Epithelial cell of esophagus (primary cell): Measurements from ENCODE around the gene FBXL17.

ENCODE experiments used
- DNase-seq: peaks from one replicate; pipeline ENCODE4 v3.0.0; 2010; ENCODE audit warnings: low read depth
- H3K4me3 ChIP-seq: 2 replicates; pipeline ENCODE4 v1.5.1; 2011; ENCODE audit warnings: mild to moderate bottlenecking, low read length, control low read depth
- TF ChIP-seq, protein P1 (sequence below): IDR thresholded peaks from 2 replicates; pipeline ENCODE4 v1.5.1; 2011; ENCODE audit warnings: low read depth, mild to moderate bottlenecking, low read length, control low read depth, inconsistent platforms; ENCODE audit not compliant: insufficient read depth; ENCODE audit errors: missing control alignments

The FBXL17 gene

DNA sequence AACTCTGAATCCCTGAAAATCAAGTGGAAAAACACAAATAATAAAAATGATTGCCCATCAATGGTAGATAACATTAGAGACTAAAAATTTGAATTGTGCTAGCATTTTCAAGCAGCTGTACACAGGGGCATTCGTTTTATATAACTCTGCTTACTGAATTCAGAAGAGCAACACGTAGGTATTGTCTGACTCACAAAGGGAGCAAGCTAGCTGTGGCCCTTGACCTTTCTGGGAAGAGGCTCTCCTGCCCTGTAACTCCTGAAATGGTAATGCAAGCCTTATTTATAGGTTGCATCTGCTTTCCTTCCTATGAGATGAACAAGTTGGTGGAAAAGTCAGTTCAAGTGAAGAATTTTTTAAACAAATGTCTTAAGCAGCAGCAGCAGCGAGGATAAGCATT is 492.5 kb downstream of the FBXL17 start:
- no peak overlapping the region for H3K4me3 ChIP-seq
- TF ChIP-seq, protein P1, sequence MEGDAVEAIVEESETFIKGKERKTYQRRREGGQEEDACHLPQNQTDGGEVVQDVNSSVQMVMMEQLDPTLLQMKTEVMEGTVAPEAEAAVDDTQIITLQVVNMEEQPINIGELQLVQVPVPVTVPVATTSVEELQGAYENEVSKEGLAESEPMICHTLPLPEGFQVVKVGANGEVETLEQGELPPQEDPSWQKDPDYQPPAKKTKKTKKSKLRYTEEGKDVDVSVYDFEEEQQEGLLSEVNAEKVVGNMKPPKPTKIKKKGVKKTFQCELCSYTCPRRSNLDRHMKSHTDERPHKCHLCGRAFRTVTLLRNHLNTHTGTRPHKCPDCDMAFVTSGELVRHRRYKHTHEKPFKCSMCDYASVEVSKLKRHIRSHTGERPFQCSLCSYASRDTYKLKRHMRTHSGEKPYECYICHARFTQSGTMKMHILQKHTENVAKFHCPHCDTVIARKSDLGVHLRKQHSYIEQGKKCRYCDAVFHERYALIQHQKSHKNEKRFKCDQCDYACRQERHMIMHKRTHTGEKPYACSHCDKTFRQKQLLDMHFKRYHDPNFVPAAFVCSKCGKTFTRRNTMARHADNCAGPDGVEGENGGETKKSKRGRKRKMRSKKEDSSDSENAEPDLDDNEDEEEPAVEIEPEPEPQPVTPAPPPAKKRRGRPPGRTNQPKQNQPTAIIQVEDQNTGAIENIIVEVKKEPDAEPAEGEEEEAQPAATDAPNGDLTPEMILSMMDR = no peak
- DNase-seq = no peak

GRCh38 chr5:107888541-107888940 is 493.4 kb downstream of the FBXL17 start:
- no peak for DNase-seq
- TF ChIP-seq, protein P1 = no peak

GRCh38 chr5:107887166-107887943 is 494.5 kb downstream of the FBXL17 start:
- TF ChIP-seq, protein P1 = no peak
- no peak overlapping the region for H3K4me3 ChIP-seq
- no peak for DNase-seq

More at GRCh38 chr5:107888541-107888940, 493.4 kb downstream of the FBXL17 start:
- H3K4me3 ChIP-seq = no peak overlapping the region

GRCh38 chr5:107885601-107886000 is 496.3 kb downstream of the FBXL17 start:
- no peak overlapping the region for H3K4me3 ChIP-seq
- TF ChIP-seq, protein P1 = no peak
- DNase-seq = no peak

DNA sequence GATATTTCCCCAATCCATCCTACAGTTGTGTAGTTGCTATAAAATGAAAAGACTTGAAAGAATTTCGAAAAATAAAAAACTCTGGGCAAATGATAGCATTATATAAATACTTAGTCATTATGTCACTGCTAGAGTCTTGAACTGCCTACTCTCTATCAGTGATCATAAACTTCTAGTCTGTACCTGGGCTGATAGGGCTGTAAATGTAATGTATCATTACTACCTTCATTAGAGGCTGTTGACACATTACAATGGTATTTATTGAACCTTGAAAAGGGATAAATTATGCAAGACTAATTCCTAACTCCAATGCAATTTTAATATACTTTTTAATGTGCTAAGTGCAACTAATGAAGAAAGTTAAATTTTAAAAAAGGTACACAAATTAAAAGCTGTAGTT is 497.0 kb downstream of the FBXL17 start:
- no peak overlapping the region for H3K4me3 ChIP-seq
- DNase-seq = no peak
- TF ChIP-seq, protein P1 = no peak

- DNase-seq = no peak
- TF ChIP-seq, protein P1 = no peak
- H3K4me3 ChIP-seq = no peak overlapping the region
Measured at GRCh38 chr5:107878661-107879060, 503.2 kb downstream of the FBXL17 start.

GRCh38 chr5:107876906-107877305 is 505.0 kb downstream of the FBXL17 start:
- no peak for DNase-seq
- no peak overlapping the region for H3K4me3 ChIP-seq
- TF ChIP-seq, protein P1 = no peak
